Astrocyte (in vitro differentiated cells and primary cell): ENCODE measurements around the gene ITSN1. TPM values are rescaled to one million over a fixed set of nuclear protein-coding genes. Genes with fewer than 3 reads are reported as not detected.
"Not testable (repeated sequence)": the region's sequence is repeated elsewhere in the genome, so short reads cannot be mapped to it uniquely, and the experiment has no call there.

ENCODE experiments used
- DNase-seq: peaks from one replicate; pipeline ENCODE4 v3.0.0-alpha.2; 2010; ENCODE audit warnings: low read depth
- FAIRE-seq: peaks from 2 replicates; lab custom pipeline; 2011; peaks lifted over from hg19 to GRCh38; lab: Jason Lieb, UNC
- H2AFZ ChIP-seq: 2 replicates; pipeline ENCODE4 v1.6.0; 2012; ENCODE audit warnings: low read depth, low read length, inconsistent platforms
- H3K27ac ChIP-seq: 2 replicates; pipeline ENCODE4 v1.5.1; 2011; ENCODE audit warnings: low read depth, low read length, inconsistent platforms
- H3K27me3 ChIP-seq: 2 replicates; pipeline ENCODE4 v1.6.0; 2011; ENCODE audit warnings: low read length, inconsistent platforms; ENCODE audit not compliant: insufficient read depth
- H3K36me3 ChIP-seq: 2 replicates; pipeline ENCODE4 v1.5.1; 2011; ENCODE audit warnings: low read length, inconsistent platforms; ENCODE audit not compliant: insufficient read depth
- H3K4me1 ChIP-seq: 2 replicates; pipeline ENCODE4 v1.5.1; 2011; ENCODE audit warnings: low read length, inconsistent platforms; ENCODE audit not compliant: insufficient read depth
- H3K4me2 ChIP-seq: 2 replicates; pipeline ENCODE4 v1.6.0; 2012; ENCODE audit warnings: low read length, inconsistent platforms
- H3K4me3 ChIP-seq: 2 replicates; pipeline ENCODE4 v1.5.1; 2011; ENCODE audit warnings: low read depth, mild to moderate bottlenecking, low read length, inconsistent platforms; ENCODE audit not compliant: insufficient read depth
- H3K79me2 ChIP-seq: 2 replicates; pipeline ENCODE4 v1.6.0; 2012; ENCODE audit warnings: mild to moderate bottlenecking, low read length, inconsistent platforms; ENCODE audit not compliant: insufficient read depth
- H3K9ac ChIP-seq: 2 replicates; pipeline ENCODE4 v1.6.0; 2012; ENCODE audit warnings: mild to moderate bottlenecking, low read length, inconsistent platforms
- H3K9me3 ChIP-seq: 2 replicates; pipeline ENCODE4 v1.5.1; 2012; ENCODE audit warnings: low read depth, mild to moderate bottlenecking, low read length, inconsistent platforms; ENCODE audit not compliant: insufficient read depth
- H4K20me1 ChIP-seq: 2 replicates; pipeline ENCODE4 v1.6.0; 2012; ENCODE audit warnings: low read length, inconsistent platforms; ENCODE audit not compliant: insufficient read depth
- H3K27ac Mint-ChIP-seq: one replicate; pipeline ENCODE4 v1.8.0; 2021; ENCODE audit warnings: mild to moderate bottlenecking, mixed read lengths; ENCODE audit not compliant: unreplicated experiment
- H3K27me3 Mint-ChIP-seq: one replicate; pipeline ENCODE4 v1.8.0; 2021; ENCODE audit warnings: low read depth, mixed read lengths; ENCODE audit not compliant: unreplicated experiment
- H3K36me3 Mint-ChIP-seq: one replicate; pipeline ENCODE4 v1.8.0; 2021; ENCODE audit warnings: low read depth, mixed read lengths; ENCODE audit not compliant: unreplicated experiment
- H3K4me1 Mint-ChIP-seq: one replicate; pipeline ENCODE4 v1.8.0; 2021; ENCODE audit warnings: low read depth, mixed read lengths; ENCODE audit not compliant: unreplicated experiment
- H3K4me3 Mint-ChIP-seq: one replicate; pipeline ENCODE4 v1.8.0; 2021; ENCODE audit warnings: mild to moderate bottlenecking, moderate library complexity, mixed read lengths; ENCODE audit not compliant: unreplicated experiment
- H3K9me3 Mint-ChIP-seq: one replicate; pipeline ENCODE4 v1.8.0; 2021; ENCODE audit warnings: mild to moderate bottlenecking, mixed read lengths; ENCODE audit not compliant: unreplicated experiment
- EZH2 ChIP-seq: IDR thresholded peaks from 2 replicates; pipeline ENCODE4 v1.6.1; 2012; ENCODE audit warnings: mild to moderate bottlenecking, low read length, inconsistent platforms; ENCODE audit not compliant: insufficient read depth
- total RNA-seq: library from RNA; stranded (reverse); gene quantifications from 2 replicates; pipeline ENCODE4 v1.2.1, GENCODE V29; 2021
- TF ChIP-seq, protein P1 (sequence below): IDR thresholded peaks from 2 replicates; pipeline ENCODE4 v1.5.1; 2011; ENCODE audit warnings: low read depth, mild to moderate bottlenecking, inconsistent platforms, low read length, moderate library complexity; ENCODE audit not compliant: insufficient read depth

Gene ITSN1
- total RNA-seq, 1 donor from 2014 or later = 77.3 TPM

DNA sequence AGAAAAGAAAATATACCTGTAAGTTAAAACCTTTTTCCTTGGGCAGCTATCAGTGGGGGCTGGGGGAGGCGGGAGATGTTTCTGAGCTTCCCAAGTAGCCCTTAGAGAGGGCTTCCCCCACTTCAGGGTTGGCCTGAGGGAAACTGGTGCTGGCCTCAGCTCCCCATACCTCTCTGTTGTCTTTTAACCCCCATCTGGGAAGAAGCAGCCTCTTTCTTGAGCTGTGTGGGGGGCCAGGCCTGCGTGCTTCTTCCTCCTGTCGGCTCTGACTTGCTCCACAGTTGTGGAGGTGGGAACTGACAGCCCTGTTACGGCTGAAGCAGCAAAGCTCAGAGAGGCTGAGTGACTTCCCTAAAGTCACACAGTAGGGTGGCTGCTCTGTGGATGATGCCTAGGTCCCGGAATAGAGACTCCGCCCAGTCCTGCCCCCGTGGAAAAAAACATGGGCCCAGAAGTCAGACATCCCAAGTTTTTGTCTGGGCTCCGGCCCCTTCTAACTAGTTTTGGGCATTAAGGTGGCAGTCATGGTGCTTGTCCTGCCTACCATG lies 218.1 kb downstream of the ITSN1 start:
- no peaks in the 10 kb centered on the region for H3K4me1 Mint-ChIP-seq
- Histone ChIP-seq H2AFZ (no peak overlapping the region), H3K9me3 (no peaks in the 10 kb centered on the region), H3K4me3 (no peak overlapping the region), H3K27ac (no peak overlapping the region), H3K4me1 (no peaks in the 10 kb centered on the region), H3K36me3 (no peaks in the 10 kb centered on the region), H3K9ac (no peak overlapping the region), H3K27me3 (peaks cover 3% of the 10 kb centered on the region), H3K79me2 (no peaks in the 10 kb centered on the region), H4K20me1 (no peaks in the 10 kb centered on the region), H3K4me2 (no peak overlapping the region)
- FAIRE-seq (no peak), DNase-seq (no peak)
- H3K27me3 Mint-ChIP-seq = peaks cover 23% of the 10 kb centered on the region
- peaks cover 3% of the 10 kb centered on the region for H3K36me3 Mint-ChIP-seq
- H3K4me3 Mint-ChIP-seq = no peak overlapping the region
- TF ChIP-seq, protein P1, sequence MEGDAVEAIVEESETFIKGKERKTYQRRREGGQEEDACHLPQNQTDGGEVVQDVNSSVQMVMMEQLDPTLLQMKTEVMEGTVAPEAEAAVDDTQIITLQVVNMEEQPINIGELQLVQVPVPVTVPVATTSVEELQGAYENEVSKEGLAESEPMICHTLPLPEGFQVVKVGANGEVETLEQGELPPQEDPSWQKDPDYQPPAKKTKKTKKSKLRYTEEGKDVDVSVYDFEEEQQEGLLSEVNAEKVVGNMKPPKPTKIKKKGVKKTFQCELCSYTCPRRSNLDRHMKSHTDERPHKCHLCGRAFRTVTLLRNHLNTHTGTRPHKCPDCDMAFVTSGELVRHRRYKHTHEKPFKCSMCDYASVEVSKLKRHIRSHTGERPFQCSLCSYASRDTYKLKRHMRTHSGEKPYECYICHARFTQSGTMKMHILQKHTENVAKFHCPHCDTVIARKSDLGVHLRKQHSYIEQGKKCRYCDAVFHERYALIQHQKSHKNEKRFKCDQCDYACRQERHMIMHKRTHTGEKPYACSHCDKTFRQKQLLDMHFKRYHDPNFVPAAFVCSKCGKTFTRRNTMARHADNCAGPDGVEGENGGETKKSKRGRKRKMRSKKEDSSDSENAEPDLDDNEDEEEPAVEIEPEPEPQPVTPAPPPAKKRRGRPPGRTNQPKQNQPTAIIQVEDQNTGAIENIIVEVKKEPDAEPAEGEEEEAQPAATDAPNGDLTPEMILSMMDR = no peak
- no peak for TF ChIP-seq EZH2
- H3K9me3 Mint-ChIP-seq = no peaks in the 10 kb centered on the region
- H3K27ac Mint-ChIP-seq = no peak overlapping the region

DNA sequence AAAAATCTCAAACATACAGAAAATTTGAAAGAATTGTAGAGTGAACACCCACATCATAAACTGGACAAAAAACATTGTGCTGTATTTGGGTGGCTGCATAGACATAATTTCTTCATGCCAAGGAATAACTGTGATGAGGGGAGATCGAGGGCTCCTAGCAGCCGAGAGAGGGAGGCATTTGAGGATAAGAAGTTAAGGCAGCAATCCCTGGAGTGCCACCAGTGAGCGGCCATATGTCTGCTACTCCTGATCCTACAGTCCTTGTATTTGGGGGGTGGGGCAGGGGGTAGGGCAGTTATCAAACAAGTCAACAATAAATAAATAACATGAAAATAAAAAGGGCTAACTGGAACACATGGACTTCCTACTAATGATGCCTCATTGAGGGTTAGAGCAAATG lies 218.8 kb downstream of the ITSN1 start:
- Histone ChIP-seq H3K36me3 (no peaks in the 10 kb centered on the region), H3K4me1 (no peaks in the 10 kb centered on the region), H4K20me1 (no peaks in the 10 kb centered on the region), H3K79me2 (no peaks in the 10 kb centered on the region), H3K27me3 (peaks cover 3% of the 10 kb centered on the region), H3K4me2 (no peak overlapping the region), H3K9me3 (no peaks in the 10 kb centered on the region), H3K4me3 (no peak overlapping the region), H3K9ac (no peak overlapping the region), H3K27ac (no peak overlapping the region), H2AFZ (no peak overlapping the region)
- Mint-ChIP-seq H3K27me3 (peaks cover 27% of the 10 kb centered on the region), H3K9me3 (no peaks in the 10 kb centered on the region), H3K4me1 (no peaks in the 10 kb centered on the region), H3K27ac (no peak overlapping the region), H3K36me3 (peaks cover 3% of the 10 kb centered on the region), H3K4me3 (no peak overlapping the region)
- DNase-seq (no peak), FAIRE-seq (no peak)
- TF ChIP-seq, protein P1 = no peak
- no peak for TF ChIP-seq EZH2

DNA sequence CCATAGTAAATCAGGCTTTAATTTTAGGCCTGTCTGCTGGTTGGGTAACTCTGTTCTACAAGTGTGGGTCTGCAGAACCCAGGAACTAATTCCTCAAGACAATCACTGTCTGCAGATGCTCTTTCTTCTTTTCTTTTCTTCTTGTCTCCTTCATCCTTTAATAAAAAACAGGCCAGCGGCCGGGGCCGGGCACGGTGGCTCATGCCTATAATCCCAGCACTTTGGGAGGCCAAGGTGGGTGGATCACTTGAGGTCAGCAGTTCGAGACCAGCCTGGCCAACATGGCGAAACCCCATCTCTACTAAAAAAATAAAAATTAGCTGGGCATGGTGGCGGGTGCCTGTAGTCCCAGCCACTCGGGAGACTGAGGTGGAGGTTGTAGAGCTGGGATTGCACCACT lies 220.9 kb downstream of the ITSN1 start:
- H3K9me3 ChIP-seq, H3K36me3 Mint-ChIP-seq, H3K27ac Mint-ChIP-seq, H2AFZ ChIP-seq, H3K4me1 ChIP-seq, H3K9ac ChIP-seq, H3K27ac ChIP-seq, H3K4me1 Mint-ChIP-seq, H3K4me3 ChIP-seq, H3K79me2 ChIP-seq, FAIRE-seq, H3K4me2 ChIP-seq, H4K20me1 ChIP-seq, H3K4me3 Mint-ChIP-seq, DNase-seq, H3K36me3 ChIP-seq, H3K9me3 Mint-ChIP-seq, H3K27me3 ChIP-seq: not testable (repeated sequence)
- H3K27me3 Mint-ChIP-seq = peaks cover 30% of the 10 kb centered on the region
